ENCODE data around the gene ZNF777.
A peak's percentile ranks its signal among the peaks of the same experiment; 100 is the strongest.

ZNF777 gene

DNA sequence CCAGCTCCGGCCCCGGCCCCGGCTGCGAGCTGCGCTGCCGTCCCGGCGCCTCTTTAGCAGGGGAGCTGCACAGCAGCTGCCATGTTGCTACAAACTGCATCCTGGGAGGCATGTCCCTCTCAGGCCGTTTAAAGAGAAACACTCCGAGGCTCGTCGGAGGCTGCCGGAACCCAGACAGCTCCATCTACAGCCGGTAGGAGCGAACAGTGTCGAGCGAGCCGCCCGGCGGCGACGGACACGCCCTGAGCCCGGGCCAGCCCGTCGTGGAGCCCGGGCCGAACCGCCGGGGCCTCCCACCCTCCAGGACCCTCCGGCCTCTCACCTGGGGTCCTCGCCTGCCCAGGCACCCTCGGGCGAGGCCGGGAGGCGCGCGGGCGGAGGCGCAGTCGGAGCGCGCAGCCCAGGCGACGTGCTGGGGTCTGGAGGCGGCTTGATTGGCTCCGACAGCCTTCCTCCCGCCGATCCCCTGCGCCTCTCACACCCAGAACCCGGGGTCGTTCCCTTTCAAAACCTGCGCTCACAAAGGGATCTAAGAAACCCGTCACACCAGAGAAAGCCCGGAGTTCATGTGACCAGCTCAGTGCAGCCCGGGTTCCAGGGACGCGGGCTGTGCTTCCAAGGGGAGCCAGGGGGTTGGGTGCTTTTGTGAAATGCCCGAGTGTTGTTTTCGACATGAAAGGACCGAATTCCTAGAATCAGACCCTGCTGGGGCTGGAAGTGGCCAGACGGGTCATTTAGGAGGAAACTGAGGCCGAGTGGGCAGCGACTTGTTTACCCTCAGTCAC lies at the start of gene ZNF777:
Gene ZNF777 (minus strand): TSS at position 570 of the 785 bp plus-strand sequence. CDS start 5,040 bp downstream, outside the sequence.
- Histone ChIP-seq H3K4me1 (ENCODE audit: low read length) (peaks cover 12% of the 10 kb centered on the region; the same call in 1 of the 2 replicates), H4K20me1 (ENCODE audit: insufficient read depth, low read length) (no peaks in the 10 kb centered on the region), H3K79me2 (ENCODE audit: low read length) (peaks cover 35% of the 10 kb centered on the region), H3K27me3 (replicated peaks; ENCODE audit: insufficient read depth, low read length) (no peaks in the 10 kb centered on the region; the same call in 1 of the 2 replicates), H3K36me3 (replicated peaks; ENCODE audit: insufficient read depth, low read length) (no peaks in the 10 kb centered on the region; the same call in none of the 2 replicates), H3K4me2 (ENCODE audit: low read depth, low read length) (peak within 1 kb of the TSS; percentile 95), H2AFZ (ENCODE audit: low read length) (peak within 1 kb of the TSS; percentile 99), H3K9me2 (replicated peaks; ENCODE audit: insufficient read depth, low read length) (no peaks in the 10 kb centered on the region), H3F3A (ENCODE audit: insufficient read depth, low read length) (peaks cover 3% of the 10 kb centered on the region; the same call in 1 of the 2 replicates), H3K4me3 (ENCODE audit: low read length) (peak within 1 kb of the TSS; percentile 77), H3K27ac (ENCODE audit: low read length) (no peak within 1 kb of the TSS), H3K9me3 (replicated peaks; ENCODE audit: insufficient read depth, low read length) (no peaks in the 10 kb centered on the region), H3K9ac (ENCODE audit: low read length) (peak within 1 kb of the TSS; percentile 56; the same call in 1 of the 2 replicates)
- peak; percentile 96 for DNase-seq
- no peak for TF ChIP-seq EZH2phosphoT487 (IDR thresholded peaks at IDR 0.05; ENCODE audit: low read length)
- peak; percentile 78 for TF ChIP-seq CTCF (IDR thresholded peaks at IDR 0.05; ENCODE audit: low read length)

DNA sequence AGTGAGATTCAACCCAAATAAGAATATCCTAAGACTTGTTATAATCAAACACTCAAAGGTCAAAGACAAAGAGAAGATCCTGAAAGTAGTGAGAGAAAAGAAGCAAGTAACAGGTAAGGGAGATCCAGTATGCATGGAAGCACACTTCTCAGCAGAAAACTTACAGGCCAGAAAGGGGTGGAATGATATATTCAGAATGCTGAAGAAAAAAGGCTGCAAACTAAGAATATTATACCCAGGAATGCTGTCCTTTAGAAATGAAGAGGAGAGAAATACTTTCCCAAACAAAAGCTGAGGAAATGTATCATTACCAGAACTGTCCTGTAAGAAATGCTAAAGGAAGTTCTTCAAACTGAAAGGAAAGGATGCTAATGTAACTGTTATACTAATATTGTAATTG lies 49.4 kb upstream of the ZNF777 start:
- H3K4me3 ChIP-seq (ENCODE audit: low read length), result no peak overlapping the region
- no peaks in the 10 kb centered on the region for H3K4me1 ChIP-seq (ENCODE audit: low read length)
- H3K27ac ChIP-seq (ENCODE audit: low read length), result no peak overlapping the region
- no peaks in the 10 kb centered on the region for H3K36me3 ChIP-seq (replicated peaks; ENCODE audit: insufficient read depth, low read length)
- H3K79me2 ChIP-seq (ENCODE audit: low read length), result no peaks in the 10 kb centered on the region
- no peaks in the 10 kb centered on the region for H3F3A ChIP-seq (ENCODE audit: insufficient read depth, low read length)
- H3K27me3 ChIP-seq (replicated peaks; ENCODE audit: insufficient read depth, low read length), result no peaks in the 10 kb centered on the region
- H3K4me2 ChIP-seq (ENCODE audit: low read depth, low read length), result no peak overlapping the region
- H3K9me3 ChIP-seq (replicated peaks; ENCODE audit: insufficient read depth, low read length), result no peaks in the 10 kb centered on the region
- no peak overlapping the region for H3K9ac ChIP-seq (ENCODE audit: low read length)
- no peak for DNase-seq
- H3K9me2 ChIP-seq (replicated peaks; ENCODE audit: insufficient read depth, low read length), result no peaks in the 10 kb centered on the region
- H4K20me1 ChIP-seq (ENCODE audit: insufficient read depth, low read length), result no peaks in the 10 kb centered on the region
- no peak for TF ChIP-seq CTCF (IDR thresholded peaks at IDR 0.05; ENCODE audit: low read length)
- TF ChIP-seq EZH2 (optimal IDR thresholded peaks at IDR 0.05; ENCODE audit: low read depth, low read length), result no peak
- no peak for TF ChIP-seq EZH2phosphoT487 (IDR thresholded peaks at IDR 0.05; ENCODE audit: low read length)
- H2AFZ ChIP-seq (ENCODE audit: low read length), result no peak overlapping the region

DNA sequence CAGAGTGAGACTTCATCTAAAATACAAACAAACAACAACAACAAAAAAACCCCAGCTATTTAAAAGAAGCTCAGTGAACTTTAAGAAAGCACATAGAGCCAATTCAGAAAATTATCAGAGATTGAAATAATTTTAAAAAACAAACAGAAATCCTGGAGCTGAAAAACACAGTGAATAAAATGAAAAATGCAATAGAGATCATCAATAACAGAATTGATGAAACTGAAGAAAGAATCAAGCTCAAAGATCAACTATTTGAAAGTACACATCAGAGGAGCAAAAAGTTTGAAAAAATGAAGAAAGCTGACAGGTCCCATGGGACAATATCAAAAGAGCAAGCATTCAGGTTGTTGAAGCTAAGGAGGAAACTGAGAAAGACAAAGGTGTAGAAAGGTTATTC lies 48.9 kb upstream of the ZNF777 start:
- no peak overlapping the region for H3K4me2 ChIP-seq (ENCODE audit: low read depth, low read length)
- H3K4me3 ChIP-seq (ENCODE audit: low read length), result no peak overlapping the region
- no peak overlapping the region for H2AFZ ChIP-seq (ENCODE audit: low read length)
- no peak overlapping the region for H3K27ac ChIP-seq (ENCODE audit: low read length)
- no peaks in the 10 kb centered on the region for H3K9me3 ChIP-seq (replicated peaks; ENCODE audit: insufficient read depth, low read length)
- H3K9me2 ChIP-seq (replicated peaks; ENCODE audit: insufficient read depth, low read length), result no peaks in the 10 kb centered on the region
- DNase-seq, result no peak
- no peaks in the 10 kb centered on the region for H3K4me1 ChIP-seq (ENCODE audit: low read length)
- H4K20me1 ChIP-seq (ENCODE audit: insufficient read depth, low read length), result no peaks in the 10 kb centered on the region
- no peaks in the 10 kb centered on the region for H3K36me3 ChIP-seq (replicated peaks; ENCODE audit: insufficient read depth, low read length)
- no peak overlapping the region for H3K9ac ChIP-seq (ENCODE audit: low read length)
- no peaks in the 10 kb centered on the region for H3K79me2 ChIP-seq (ENCODE audit: low read length)
- no peaks in the 10 kb centered on the region for H3K27me3 ChIP-seq (replicated peaks; ENCODE audit: insufficient read depth, low read length)
- H3F3A ChIP-seq (ENCODE audit: insufficient read depth, low read length), result no peaks in the 10 kb centered on the region
- no peak for TF ChIP-seq CTCF (IDR thresholded peaks at IDR 0.05; ENCODE audit: low read length)
- no peak for TF ChIP-seq EZH2phosphoT487 (IDR thresholded peaks at IDR 0.05; ENCODE audit: low read length)
- TF ChIP-seq EZH2 (optimal IDR thresholded peaks at IDR 0.05; ENCODE audit: low read depth, low read length), result no peak
